Measurements from ENCODE around the gene ASMTL. TPM values are rescaled to one million over a fixed set of nuclear protein-coding genes. Genes with fewer than 3 reads are reported as not detected.

Gene ASMTL
- total RNA-seq, 1 donor from 2014 or later, result 27.1 TPM

DNA sequence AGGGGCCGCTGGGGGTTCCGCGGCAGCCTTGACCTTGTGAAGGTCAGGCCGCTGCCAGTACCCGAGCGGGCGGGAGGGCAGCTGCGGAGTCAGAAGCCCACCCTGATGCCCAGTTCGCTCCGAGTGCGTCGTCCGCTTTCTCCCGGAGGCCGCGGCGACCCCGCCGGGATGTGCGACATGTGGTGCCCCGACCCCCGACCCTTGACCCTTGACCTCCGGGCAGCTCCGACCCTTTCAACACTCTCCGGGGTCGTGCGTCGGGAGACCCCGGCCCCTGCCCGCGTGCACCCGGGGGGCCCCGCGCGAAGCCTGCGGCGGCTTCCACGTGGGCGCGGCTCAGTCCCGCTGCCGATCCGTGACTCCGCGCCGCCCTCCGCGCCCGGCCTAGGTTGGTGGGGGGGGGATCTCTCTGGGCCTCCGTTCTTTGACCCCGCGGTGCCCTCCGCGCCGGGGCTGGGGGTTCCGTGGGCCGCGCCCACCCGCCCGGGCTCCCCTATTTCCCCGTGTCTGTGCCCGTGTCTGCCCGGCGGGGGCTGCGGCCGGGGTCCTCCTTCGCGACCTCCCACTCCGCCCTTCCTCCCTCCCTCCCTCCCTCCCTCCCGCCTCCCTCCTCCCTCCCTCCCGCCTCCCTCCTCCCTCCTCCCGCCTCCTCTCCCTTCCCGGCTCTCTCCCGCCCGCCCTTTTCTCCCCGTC is 60.2 kb downstream of the ASMTL start:
- Histone ChIP-seq H3K27me3 (no peaks in the 10 kb centered on the region), H3K9me3 (no peaks in the 10 kb centered on the region), H3K4me3 (peak overlapping the region; percentile 99 to 100), H3K36me3 (peaks cover 28 to 31% of the 10 kb centered on the region in 2 donors), H3K4me1 (peaks cover 7 to 11% of the 10 kb centered on the region in 2 donors), H3K27ac (peak overlapping the region; percentile 98 to 99)
- intact Hi-C loops (cut with DNase I), result loop anchor here (1.0 to 10.0 kb wide), 9 partner anchors 61 to 1536 kb away; partner anchors contain the start of genes AKAP17A, ARSD, CD99 and GTPBP6
- TF ChIP-seq, protein P1, sequence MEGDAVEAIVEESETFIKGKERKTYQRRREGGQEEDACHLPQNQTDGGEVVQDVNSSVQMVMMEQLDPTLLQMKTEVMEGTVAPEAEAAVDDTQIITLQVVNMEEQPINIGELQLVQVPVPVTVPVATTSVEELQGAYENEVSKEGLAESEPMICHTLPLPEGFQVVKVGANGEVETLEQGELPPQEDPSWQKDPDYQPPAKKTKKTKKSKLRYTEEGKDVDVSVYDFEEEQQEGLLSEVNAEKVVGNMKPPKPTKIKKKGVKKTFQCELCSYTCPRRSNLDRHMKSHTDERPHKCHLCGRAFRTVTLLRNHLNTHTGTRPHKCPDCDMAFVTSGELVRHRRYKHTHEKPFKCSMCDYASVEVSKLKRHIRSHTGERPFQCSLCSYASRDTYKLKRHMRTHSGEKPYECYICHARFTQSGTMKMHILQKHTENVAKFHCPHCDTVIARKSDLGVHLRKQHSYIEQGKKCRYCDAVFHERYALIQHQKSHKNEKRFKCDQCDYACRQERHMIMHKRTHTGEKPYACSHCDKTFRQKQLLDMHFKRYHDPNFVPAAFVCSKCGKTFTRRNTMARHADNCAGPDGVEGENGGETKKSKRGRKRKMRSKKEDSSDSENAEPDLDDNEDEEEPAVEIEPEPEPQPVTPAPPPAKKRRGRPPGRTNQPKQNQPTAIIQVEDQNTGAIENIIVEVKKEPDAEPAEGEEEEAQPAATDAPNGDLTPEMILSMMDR (IDR thresholded peaks at IDR 0.05), result no peak
- no peak for DNase-seq (ENCODE audit: low spot score in 2 of 2)

DNA sequence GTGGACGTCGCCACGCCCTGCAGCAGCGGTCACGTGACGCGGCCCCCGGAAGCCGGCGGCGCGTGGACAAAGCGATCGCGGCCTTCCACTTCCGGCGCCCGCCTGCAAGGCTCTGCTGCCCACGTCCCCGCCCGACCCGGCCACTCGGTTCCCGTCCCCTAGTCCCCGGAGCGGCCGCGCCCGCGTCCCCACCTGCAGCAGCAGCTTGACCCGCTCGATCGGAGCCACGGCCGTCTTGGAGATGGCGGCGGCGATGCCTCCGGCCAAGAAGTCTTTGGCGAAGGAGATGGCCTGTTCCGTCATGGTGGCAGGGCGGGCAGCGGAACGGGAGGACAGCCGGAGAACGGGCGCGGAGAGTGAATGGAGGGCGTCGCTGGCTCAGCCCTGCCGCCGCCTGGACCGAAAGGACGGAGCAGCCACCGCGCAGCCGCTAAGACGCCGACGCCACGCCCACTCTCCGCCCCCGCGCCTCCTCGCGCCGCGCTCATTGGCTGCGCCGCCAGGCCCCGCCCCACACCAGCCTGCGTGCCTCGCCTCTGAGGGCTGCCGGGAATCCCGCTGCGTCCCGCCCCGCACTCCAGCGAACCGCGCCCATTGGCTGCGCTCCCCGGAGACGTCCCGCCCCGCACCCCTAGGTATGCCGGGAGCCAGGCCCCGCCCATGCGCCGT is 60.9 kb downstream of the ASMTL start, which contains the start of gene SLC25A6:
SLC25A6 (minus strand) TSS at position 407 of the 669 bp plus-strand sequence; CDS start at position 303, 104 bp downstream.
- peaks cover 7 to 11% of the 10 kb centered on the region in 2 donors for H3K4me1 ChIP-seq
- no peaks in the 10 kb centered on the region for H3K27me3 ChIP-seq

DNA sequence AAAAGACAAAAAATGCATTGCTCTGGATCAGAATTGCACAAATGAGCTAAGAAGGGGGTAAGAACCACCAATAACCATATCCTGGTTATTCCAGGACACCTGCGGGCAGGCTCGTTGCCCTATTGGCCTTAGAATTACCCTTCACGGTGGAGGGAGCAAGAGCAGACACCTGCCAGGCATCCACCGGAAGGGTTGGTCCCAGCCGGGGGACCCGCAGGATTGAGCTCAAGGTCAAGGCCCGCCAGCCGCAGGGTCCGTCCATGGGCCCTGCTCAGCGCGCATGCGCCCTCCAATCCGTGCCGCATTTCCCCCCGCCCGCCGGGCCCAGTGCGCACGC is 61.4 kb downstream of the ASMTL start:
- H3K27me3 ChIP-seq, result no peaks in the 10 kb centered on the region
- peaks cover 7 to 11% of the 10 kb centered on the region in 2 donors for H3K4me1 ChIP-seq
- DNase-seq (ENCODE audit: low spot score in 2 of 2), result peak in 1 of 2 donors; percentile 53
- peaks cover 40 to 43% of the 10 kb centered on the region in 2 donors for H3K36me3 ChIP-seq
- H3K9me3 ChIP-seq, result no peaks in the 10 kb centered on the region
- TF ChIP-seq, protein P1 (IDR thresholded peaks at IDR 0.05), result no peak
- intact Hi-C loops (cut with DNase I), result loop anchor here (5.0 to 10.0 kb wide), 3 partner anchors 936 to 1301 kb away; partner anchors contain the start of gene CD99
- peak overlapping the region; percentile 99 to 100 for H3K4me3 ChIP-seq
- peak overlapping the region; percentile 98 to 99 for H3K27ac ChIP-seq

More for the DNA sequence above, 60.9 kb downstream of the ASMTL start, which contains the start of gene SLC25A6:
- intact Hi-C loops (cut with DNase I), result loop anchor here (1.0 to 10.0 kb wide), 9 partner anchors 61 to 1537 kb away; partner anchors contain the start of genes AKAP17A, ARSD, CD99 and GTPBP6
- Histone ChIP-seq H3K27ac (peak within 1 kb of the TSS; percentile 98 to 99), H3K4me3 (peak within 1 kb of the TSS; percentile 99 to 100), H3K36me3 (peaks cover 35 to 38% of the 10 kb centered on the region in 2 donors), H3K9me3 (no peaks in the 10 kb centered on the region)
- TF ChIP-seq, protein P1 (IDR thresholded peaks at IDR 0.05), result peak in 1 of 3 experiments; percentile 41
- DNase-seq (ENCODE audit: low spot score in 2 of 2), result peak; percentile 91 to 99

DNA sequence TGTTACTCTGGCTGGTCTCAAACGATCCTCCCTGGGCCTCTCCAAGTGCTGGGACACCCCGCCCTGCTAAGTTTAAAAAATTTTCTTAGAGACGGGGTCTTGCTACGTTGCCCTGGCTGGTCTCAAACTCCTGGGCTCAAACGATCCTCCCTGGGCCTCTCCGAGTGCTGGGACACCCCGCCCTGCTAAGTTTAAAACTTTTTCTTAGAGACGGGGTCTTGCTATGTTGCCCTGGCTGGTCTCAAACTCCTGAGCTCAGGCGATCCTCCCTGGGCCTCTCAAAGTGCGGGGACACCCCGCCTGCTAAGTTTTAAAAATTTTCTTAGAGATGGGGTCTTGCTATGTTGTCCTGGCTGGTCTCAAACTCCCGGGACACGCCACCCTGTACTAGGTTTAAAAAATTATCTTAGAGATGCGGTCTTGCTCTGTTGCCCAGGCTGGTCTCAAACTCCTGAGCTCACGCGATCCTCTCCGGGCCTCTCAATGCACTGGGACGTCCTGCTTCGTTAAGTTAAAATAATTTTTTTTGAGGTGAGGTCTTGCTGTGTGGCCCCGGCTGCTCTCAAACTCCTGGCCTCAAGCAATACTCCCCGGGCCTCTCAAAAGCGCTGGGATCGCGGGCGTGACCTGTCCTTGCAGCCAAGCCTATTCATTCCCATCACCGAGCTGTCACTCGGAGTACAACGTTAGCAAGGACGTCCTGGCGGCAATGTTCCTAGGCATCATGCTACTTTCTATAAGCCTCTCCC is 61.9 kb downstream of the ASMTL start:
- H3K9me3 ChIP-seq, result no peaks in the 10 kb centered on the region
- TF ChIP-seq, protein P1 (IDR thresholded peaks at IDR 0.05), result no peak
- H3K27ac ChIP-seq, result peak overlapping the region; percentile 98 to 99
- H3K27me3 ChIP-seq, result no peaks in the 10 kb centered on the region
- H3K4me1 ChIP-seq, result peaks cover 7 to 11% of the 10 kb centered on the region in 2 donors
- peak in 1 of 2 donors; percentile 59 for DNase-seq (ENCODE audit: low spot score in 2 of 2)
- H3K4me3 ChIP-seq, result peak overlapping the region; percentile 99 to 100
- H3K36me3 ChIP-seq, result peaks cover 46 to 48% of the 10 kb centered on the region in 2 donors
- intact Hi-C loops (cut with DNase I), result loop anchor here (5.0 to 10.0 kb wide), 3 partner anchors 937 to 1302 kb away; partner anchors contain the start of gene CD99

DNA sequence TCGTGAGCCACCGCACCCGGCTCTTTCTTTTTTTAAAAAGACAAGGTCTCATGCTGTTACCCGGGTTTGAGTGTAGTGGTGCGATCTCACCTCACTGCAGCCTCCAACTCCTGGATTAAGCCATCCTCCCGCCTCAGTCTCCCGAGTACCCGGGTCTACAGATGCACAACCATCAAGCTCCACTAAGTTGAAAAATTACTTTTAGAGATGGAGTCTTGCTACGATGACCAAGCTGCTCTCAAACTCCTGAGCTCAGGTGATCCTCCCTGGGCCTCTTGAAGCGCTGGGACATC is 62.8 kb downstream of the ASMTL start:
- TF ChIP-seq, protein P1 (IDR thresholded peaks at IDR 0.05), result no peak
- no peak overlapping the region for H3K27ac ChIP-seq
- no peaks in the 10 kb centered on the region for H3K27me3 ChIP-seq
- no peaks in the 10 kb centered on the region for H3K9me3 ChIP-seq
- H3K4me1 ChIP-seq, result peaks cover 7 to 11% of the 10 kb centered on the region in 2 donors
- intact Hi-C loops (cut with DNase I), result loop anchor here (5.0 to 10.0 kb wide), 3 partner anchors 937 to 1302 kb away; partner anchors contain the start of gene CD99
- DNase-seq (ENCODE audit: low spot score in 2 of 2), result peak in 1 of 2 donors; percentile 62
- H3K36me3 ChIP-seq, result peaks cover 54 to 57% of the 10 kb centered on the region in 2 donors
- no peak overlapping the region for H3K4me3 ChIP-seq

All from ascending aorta (tissue), 2 donors.